GM12872 (cell line): ENCODE measurements around the gene RASGRP3.

Experiments used
- CTCF ChIP-seq: IDR thresholded peaks from 3 replicates; pipeline ENCODE4 v1.5.1; 2011; ENCODE audit warnings: low read depth, mild to moderate bottlenecking, low read length, moderate library complexity; ENCODE audit not compliant: insufficient read depth

The RASGRP3 gene

DNA sequence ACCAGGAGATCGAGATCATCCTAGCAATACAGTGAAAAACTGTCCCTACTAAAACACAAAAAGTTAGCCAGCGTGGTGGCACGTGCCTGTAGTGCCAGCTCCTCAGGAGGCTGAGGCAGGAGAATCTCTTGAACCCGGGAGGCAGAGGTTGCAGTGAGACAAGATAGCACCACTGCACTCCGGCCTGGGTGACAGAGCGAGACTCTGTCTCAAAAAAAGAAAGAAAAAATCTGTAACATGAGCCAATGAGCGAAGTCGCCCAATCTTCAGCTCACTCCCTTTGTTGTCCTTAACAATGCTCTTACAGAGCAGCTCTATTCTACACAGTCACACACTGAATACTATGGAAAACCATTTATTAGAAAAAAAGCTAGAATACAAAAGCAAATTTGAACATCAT, 100.6 kb downstream of the RASGRP3 start:
- no peak for TF ChIP-seq CTCF

GRCh38 chr2:33577668-33578067, 101.2 kb downstream of the RASGRP3 start:
- TF ChIP-seq CTCF = no peak

- TF ChIP-seq CTCF = no peak
These were observed 102.8 kb downstream of the RASGRP3 start for GRCh38 chr2:33579227-33579626.

DNA sequence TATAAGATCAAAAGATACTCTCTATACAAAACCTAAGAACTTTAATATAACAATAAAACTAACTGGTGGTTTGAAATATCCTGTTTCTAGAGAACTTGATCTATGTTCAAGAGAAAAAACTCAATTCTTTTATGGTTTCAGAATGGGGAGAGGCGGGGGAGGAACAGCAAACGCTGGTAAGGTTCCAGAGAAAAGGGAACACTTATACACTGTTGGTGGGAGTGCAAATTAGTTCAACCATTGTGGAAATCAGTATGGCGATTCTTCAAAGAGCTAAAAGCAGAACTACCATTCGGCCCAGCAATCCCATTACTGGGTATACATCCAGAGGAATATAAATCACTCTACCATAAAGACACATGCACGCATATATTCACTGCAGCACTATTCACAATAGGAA, 105.4 kb downstream of the RASGRP3 start:
- TF ChIP-seq CTCF = no peak

GRCh38 chr2:33583194-33583938, 106.9 kb downstream of the RASGRP3 start:
- peak; percentile 72 for TF ChIP-seq CTCF

DNA sequence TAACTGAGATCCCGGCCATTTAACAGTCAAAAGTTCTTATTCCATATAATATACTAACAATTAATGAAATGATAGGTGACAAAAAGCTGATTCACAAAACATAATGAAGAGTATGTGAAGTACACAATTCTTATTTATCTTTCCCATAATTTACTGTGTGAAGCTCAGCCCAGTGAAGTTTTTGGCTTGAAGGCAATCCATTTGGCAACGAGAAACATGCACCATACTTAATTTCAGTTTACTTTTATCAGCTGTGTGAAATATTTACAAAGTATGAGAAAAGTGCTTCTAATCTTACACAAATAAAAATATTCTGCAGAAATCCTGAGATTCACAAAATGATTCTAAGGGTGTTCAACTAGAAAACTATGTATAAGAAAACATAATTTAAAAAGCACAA, 110.3 kb downstream of the RASGRP3 start:
- no peak for TF ChIP-seq CTCF

- no peak for TF ChIP-seq CTCF
These were observed 111.8 kb downstream of the RASGRP3 start for GRCh38 chr2:33588232-33588631.

DNA sequence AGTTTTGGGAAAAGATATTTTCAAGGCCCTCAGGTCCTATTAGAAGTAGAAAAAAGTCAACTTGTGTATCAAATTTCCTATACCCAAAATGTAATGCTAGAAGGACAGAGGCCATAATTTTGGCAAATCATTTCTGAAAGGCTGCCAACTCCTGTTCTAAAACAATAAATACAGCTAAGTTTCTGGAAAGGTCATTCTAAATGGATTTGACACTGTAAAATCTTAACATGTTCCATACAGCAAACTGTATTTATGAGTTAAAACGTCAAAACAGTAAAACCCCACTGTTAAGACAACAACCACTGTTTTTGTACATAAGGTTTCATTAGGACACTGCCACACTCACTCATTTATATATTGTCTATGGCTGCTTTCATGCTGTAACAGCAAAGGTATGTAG, 113.0 kb downstream of the RASGRP3 start:
- TF ChIP-seq CTCF = no peak
